Osteocyte (in vitro differentiated cells): Measurements from ENCODE around the gene HEXA. TPM values are rescaled to one million over a fixed set of nuclear protein-coding genes. Genes with fewer than 3 reads are reported as not detected.
"Not testable (repeated sequence)": the region's sequence is repeated elsewhere in the genome, so short reads cannot be mapped to it uniquely, and the experiment has no call there.

Source experiments
- DNase-seq: peaks from one replicate; pipeline ENCODE4 v3.0.0; 2021; ENCODE audit warnings: mixed read lengths; ENCODE audit not compliant: unreplicated experiment; ENCODE audit errors: extremely low spot score
- H3K27ac Mint-ChIP-seq: one replicate; pipeline ENCODE4 v1.8.0; 2021; ENCODE audit warnings: mild to moderate bottlenecking, mixed read lengths; ENCODE audit not compliant: unreplicated experiment
- H3K27me3 Mint-ChIP-seq: one replicate; pipeline ENCODE4 v1.8.0; 2021; ENCODE audit warnings: mixed read lengths; ENCODE audit not compliant: unreplicated experiment
- H3K36me3 Mint-ChIP-seq: one replicate; pipeline ENCODE4 v1.8.0; 2021; ENCODE audit warnings: mixed read lengths; ENCODE audit not compliant: unreplicated experiment
- H3K4me1 Mint-ChIP-seq: one replicate; pipeline ENCODE4 v1.8.0; 2021; ENCODE audit warnings: mixed read lengths; ENCODE audit not compliant: unreplicated experiment
- H3K4me3 Mint-ChIP-seq: one replicate; pipeline ENCODE4 v1.8.0; 2021; ENCODE audit warnings: mild to moderate bottlenecking, moderate library complexity, mixed read lengths; ENCODE audit not compliant: unreplicated experiment
- H3K9me3 Mint-ChIP-seq: one replicate; pipeline ENCODE4 v1.8.0; 2021; ENCODE audit warnings: mixed read lengths; ENCODE audit not compliant: unreplicated experiment
- CTCF ChIP-seq: fragments of 200-600 bp; sonication (generic); IDR thresholded peaks from 2 replicates; pipeline ENCODE4 v1.5.0; 2021; ENCODE audit warnings: antibody characterized with exemption, mild to moderate bottlenecking, moderate library complexity
- total RNA-seq: library from RNA; stranded (reverse); gene quantifications from 2 replicates; pipeline ENCODE4 v1.2.1, GENCODE V29; 2021

HEXA gene
- total RNA-seq, 1 donor from 2014 or later: 280 TPM

GRCh38 chr15:72415304-72415703 lies 39.5 kb upstream of the HEXA start:
- no peak overlapping the region for H3K4me3 Mint-ChIP-seq

GRCh38 chr15:72413337-72413736 lies 37.5 kb upstream of the HEXA start:
- H3K4me1 Mint-ChIP-seq, H3K4me3 Mint-ChIP-seq, H3K9me3 Mint-ChIP-seq, H3K27ac Mint-ChIP-seq, H3K36me3 Mint-ChIP-seq, DNase-seq: not testable (repeated sequence)
- H3K27me3 Mint-ChIP-seq: peaks cover 37% of the 10 kb centered on the region

More at GRCh38 chr15:72415304-72415703, 39.5 kb upstream of the HEXA start:
- no peaks in the 10 kb centered on the region for H3K4me1 Mint-ChIP-seq
- H3K27ac Mint-ChIP-seq: no peak overlapping the region
- no peak for TF ChIP-seq CTCF
- DNase-seq: no peak
- no peaks in the 10 kb centered on the region for H3K36me3 Mint-ChIP-seq
- H3K27me3 Mint-ChIP-seq: peaks cover 27% of the 10 kb centered on the region
- peaks cover 9% of the 10 kb centered on the region for H3K9me3 Mint-ChIP-seq

- H3K27ac Mint-ChIP-seq: no peak overlapping the region
- no peak overlapping the region for H3K4me3 Mint-ChIP-seq
- no peaks in the 10 kb centered on the region for H3K36me3 Mint-ChIP-seq
- peaks cover 52% of the 10 kb centered on the region for H3K27me3 Mint-ChIP-seq
- peaks cover 9% of the 10 kb centered on the region for H3K9me3 Mint-ChIP-seq
- TF ChIP-seq CTCF: no peak
- no peaks in the 10 kb centered on the region for H3K4me1 Mint-ChIP-seq
- DNase-seq: no peak
These were observed 35.7 kb upstream of the HEXA start for GRCh38 chr15:72411544-72411943.

GRCh38 chr15:72411111-72411510 lies 35.3 kb upstream of the HEXA start:
- H3K27me3 Mint-ChIP-seq: peaks cover 56% of the 10 kb centered on the region
- H3K9me3 Mint-ChIP-seq: peaks cover 9% of the 10 kb centered on the region
- no peak overlapping the region for H3K4me3 Mint-ChIP-seq

GRCh38 chr15:72406936-72407335 lies 31.1 kb upstream of the HEXA start:
- Mint-ChIP-seq H3K27ac (no peak overlapping the region), H3K4me3 (no peak overlapping the region), H3K27me3 (peaks cover 77% of the 10 kb centered on the region), H3K36me3 (no peaks in the 10 kb centered on the region), H3K9me3 (peaks cover 9% of the 10 kb centered on the region), H3K4me1 (no peaks in the 10 kb centered on the region)
- no peak for TF ChIP-seq CTCF
- no peak for DNase-seq

More at GRCh38 chr15:72411111-72411510, 35.3 kb upstream of the HEXA start:
- DNase-seq: no peak
- no peak for TF ChIP-seq CTCF
- H3K4me1 Mint-ChIP-seq: no peaks in the 10 kb centered on the region
- H3K36me3 Mint-ChIP-seq: no peaks in the 10 kb centered on the region
- H3K27ac Mint-ChIP-seq: no peak overlapping the region

GRCh38 chr15:72404841-72405240 lies 29.0 kb upstream of the HEXA start:
- Mint-ChIP-seq H3K4me3 (no peak overlapping the region), H3K27ac (no peak overlapping the region), H3K9me3 (no peaks in the 10 kb centered on the region), H3K4me1 (no peaks in the 10 kb centered on the region), H3K27me3 (peaks cover 83% of the 10 kb centered on the region), H3K36me3 (no peaks in the 10 kb centered on the region)
- TF ChIP-seq CTCF: no peak
- no peak for DNase-seq
